GM23248 (cell line): ENCODE measurements around the gene PAPOLG.

Experiments used
- EZH2 ChIP-seq: fragments of 200-600 bp; sonication (generic); IDR thresholded peaks from 2 replicates; pipeline ENCODE4 v1.6.1; 2018; ENCODE audit warnings: antibody characterized with exemption, mild to moderate bottlenecking; ENCODE audit not compliant: insufficient read depth, poor library complexity, severe bottlenecking
- EZH2phosphoT487 ChIP-seq: fragments of 200-600 bp; sonication (generic); IDR thresholded peaks from 2 replicates; pipeline ENCODE4 v1.6.1; 2018; ENCODE audit warnings: antibody characterized with exemption, moderate library complexity, mild to moderate bottlenecking, low read depth; ENCODE audit not compliant: insufficient read depth

DNA sequence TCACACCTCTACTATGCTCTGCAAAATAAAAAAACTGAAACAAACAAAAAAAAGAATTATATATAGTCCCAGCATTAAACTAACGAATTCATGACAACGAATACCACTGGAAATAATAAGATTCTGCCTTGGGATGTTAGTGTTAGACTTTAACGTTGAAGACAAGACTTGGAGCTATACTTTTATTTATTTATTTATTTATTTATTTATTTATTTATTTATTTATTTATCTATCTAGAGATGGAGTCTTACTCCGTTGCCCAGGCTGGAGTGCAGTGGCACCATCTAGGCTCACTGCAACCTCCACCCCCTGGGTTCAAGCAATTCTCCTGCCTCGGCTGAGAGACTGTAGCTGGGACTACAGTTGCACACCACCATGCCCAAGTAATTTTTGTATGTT lies 27.2 kb upstream of the PAPOLG start:
- TF ChIP-seq EZH2 = no peak
- TF ChIP-seq EZH2phosphoT487 = no peak
